ENCODE data around the gene FAM124B. TPM values are rescaled to one million over a fixed set of nuclear protein-coding genes. Genes with fewer than 3 reads are reported as not detected.

FAM124B gene
- total RNA-seq, 1 experiment from 2014 or later: not detected

- Histone ChIP-seq H3K4me1 (ENCODE audit: low read length) (no peaks in the 10 kb centered on the region), H3K9ac (ENCODE audit: low read length) (no peak overlapping the region), H4K20me1 (ENCODE audit: insufficient read depth, low read depth, low read length) (no peaks in the 10 kb centered on the region), H3K4me3 (ENCODE audit: low read length) (no peak overlapping the region), H2AFZ (ENCODE audit: low read length) (no peak overlapping the region), H3K36me3 (ENCODE audit: insufficient read depth, low read length) (no peaks in the 10 kb centered on the region), H3K27me3 (ENCODE audit: low read length) (no peaks in the 10 kb centered on the region), H3K4me2 (ENCODE audit: low read depth, low read length, poor library complexity, severe bottlenecking) (no peak overlapping the region), H3K27ac (ENCODE audit: low read length) (no peak overlapping the region), H3K9me3 (ENCODE audit: low read length) (no peaks in the 10 kb centered on the region), H3K79me2 (ENCODE audit: low read length) (no peaks in the 10 kb centered on the region), H3K9me2 (replicated peaks; ENCODE audit: insufficient read depth, low read length) (no peaks in the 10 kb centered on the region)
- DNase-seq: no peak
These were observed 70.2 kb downstream of the FAM124B start for GRCh38 chr2:224331698-224332097.

GRCh38 chr2:224328798-224329197 lies 73.1 kb downstream of the FAM124B start:
- no peak overlapping the region for H3K27ac ChIP-seq (ENCODE audit: low read length)
- no peak for DNase-seq
- no peaks in the 10 kb centered on the region for H3K79me2 ChIP-seq (ENCODE audit: low read length)
- no peaks in the 10 kb centered on the region for H3K9me2 ChIP-seq (replicated peaks; ENCODE audit: insufficient read depth, low read length)
- H4K20me1 ChIP-seq (ENCODE audit: insufficient read depth, low read depth, low read length): no peaks in the 10 kb centered on the region
- H3K4me3 ChIP-seq (ENCODE audit: low read length): no peak overlapping the region
- H3K4me1 ChIP-seq (ENCODE audit: low read length): no peaks in the 10 kb centered on the region
- no peak overlapping the region for H3K9ac ChIP-seq (ENCODE audit: low read length)
- H3K4me2 ChIP-seq (ENCODE audit: low read depth, low read length, poor library complexity, severe bottlenecking): no peak overlapping the region
- H3K27me3 ChIP-seq (ENCODE audit: low read length): no peaks in the 10 kb centered on the region
- H3K36me3 ChIP-seq (ENCODE audit: insufficient read depth, low read length): no peaks in the 10 kb centered on the region
- H3K9me3 ChIP-seq (ENCODE audit: low read length): no peaks in the 10 kb centered on the region
- H2AFZ ChIP-seq (ENCODE audit: low read length): no peak overlapping the region

Other genes starting within 250 kb of the FAM124B start
- gene CUL3, start 183.3 kb upstream of the FAM124B start, total RNA-seq (2014; rRNA removed; shearing (Covaris generic); ENCODE audit: low replicate concordance): 74.5 and 132 TPM in 2 replicates

Data from Karpas-422 (cell line).